WTC11 (cell line): Measurements from ENCODE around the gene ARHGAP4. TPM values are rescaled to one million over a fixed set of nuclear protein-coding genes. Genes with fewer than 3 reads are reported as not detected.
A peak's percentile ranks its signal among the peaks of the same experiment; 100 is the strongest.

Experiments used
- ATAC-seq: fragments of 200-7000 bp; cut with Tn5 transposase; 2 replicates; pipeline ENCODE4 v1.10.0; 2021; ENCODE audit warnings: mild to moderate bottlenecking, moderate library complexity
- CTCF ChIA-PET: fragments of 300-600 bp; sonication (Branson Sonifier 250); formaldehyde crosslinking; loops from one replicate; lab custom pipeline; 2021; ENCODE audit warnings: antibody characterized with exemption; lab: Charles Lee
- POLR2A ChIA-PET: fragments of 350-600 bp; sonication (Branson Sonifier 250); formaldehyde crosslinking; loops from one replicate; lab custom pipeline; 2021; ENCODE audit warnings: antibody characterized with exemption; lab: Charles Lee
- DNase-seq: peaks from one replicate; pipeline ENCODE4 v3.0.0; 2021; ENCODE audit warnings: low spot score
- H3K27ac Mint-ChIP-seq: 2 replicates; pipeline ENCODE4 v1.8.0; 2021; ENCODE audit warnings: mixed read lengths
- H3K27me3 Mint-ChIP-seq: 2 replicates; pipeline ENCODE4 v1.8.0; 2021; ENCODE audit warnings: low read depth, mild to moderate bottlenecking, moderate library complexity, mixed read lengths
- H3K36me3 Mint-ChIP-seq: 2 replicates; pipeline ENCODE4 v1.8.0; 2021; ENCODE audit warnings: mixed read lengths
- H3K4me1 Mint-ChIP-seq: 2 replicates; pipeline ENCODE4 v1.8.0; 2022; ENCODE audit warnings: mixed read lengths
- H3K4me3 Mint-ChIP-seq: 2 replicates; pipeline ENCODE4 v1.8.0; 2021; ENCODE audit warnings: mild to moderate bottlenecking, moderate library complexity, mixed read lengths
- H3K9me3 Mint-ChIP-seq: 2 replicates; pipeline ENCODE4 v1.8.0; 2021; ENCODE audit warnings: mixed read lengths
- CREB1 ChIP-seq: sonication (generic); formaldehyde crosslinking; IDR thresholded peaks from 2 replicates; pipeline ENCODE4 v1.8.0; 2023; ENCODE audit warnings: mild to moderate bottlenecking, missing genetic modification reagents
- ELF4 ChIP-seq: sonication (generic); formaldehyde crosslinking; IDR thresholded peaks from 2 replicates; pipeline ENCODE4 v1.8.1; 2022; ENCODE audit warnings: low read depth, mild to moderate bottlenecking, moderate library complexity, missing genetic modification reagents
- FOXP1 ChIP-seq: sonication (generic); formaldehyde crosslinking; IDR thresholded peaks from 2 replicates; pipeline ENCODE4 v1.8.0; 2022; ENCODE audit warnings: missing genetic modification reagents, mild to moderate bottlenecking, moderate library complexity, borderline replicate concordance
- GTF2I ChIP-seq: fragments of 250-450 bp; sonication (Bioruptor Pico); conservative IDR thresholded peaks from 2 replicates; pipeline ENCODE4 v1.4.0; 2021; ENCODE audit warnings: mild to moderate bottlenecking
- KAT7 ChIP-seq: sonication (generic); formaldehyde crosslinking; IDR thresholded peaks from 2 replicates; pipeline ENCODE4 v1.8.1; 2023; ENCODE audit warnings: missing genetic modification reagents, mild to moderate bottlenecking, borderline replicate concordance
- MXD4 ChIP-seq: fragments of 250-450 bp; sonication (Bioruptor Pico); IDR thresholded peaks from 2 replicates; pipeline ENCODE4 v1.8.0; 2021; ENCODE audit warnings: mild to moderate bottlenecking, moderate library complexity, borderline replicate concordance
- NFATC4 ChIP-seq: fragments of 250-450 bp; sonication (Bioruptor Pico); IDR thresholded peaks from 2 replicates; pipeline ENCODE4 v1.9.0; 2021; ENCODE audit warnings: mild to moderate bottlenecking
- NFE2L1 ChIP-seq: sonication (generic); formaldehyde crosslinking; IDR thresholded peaks from 2 replicates; pipeline ENCODE4 v1.8.1; 2023; ENCODE audit warnings: missing genetic modification reagents
- ZBTB21 ChIP-seq: sonication (generic); formaldehyde crosslinking; IDR thresholded peaks from 2 replicates; pipeline ENCODE4 v1.8.1; 2023; ENCODE audit warnings: mild to moderate bottlenecking, missing genetic modification reagents, borderline replicate concordance
- ZNF121 ChIP-seq: sonication (generic); formaldehyde crosslinking; IDR thresholded peaks from 2 replicates; pipeline ENCODE4 v1.8.0; 2023; ENCODE audit warnings: missing genetic modification reagents
- ZNF232 ChIP-seq: sonication (generic); formaldehyde crosslinking; IDR thresholded peaks from 2 replicates; pipeline ENCODE4 v1.8.0; 2022; ENCODE audit warnings: mild to moderate bottlenecking, missing genetic modification reagents
- total RNA-seq: library from RNA; stranded (reverse); gene quantifications from 3 replicates; pipeline ENCODE4 v1.2.3, GENCODE V29; 2021
- TF ChIP-seq, protein P1 (sequence below): sonication (generic); formaldehyde crosslinking; IDR thresholded peaks from 2 replicates; pipeline ENCODE4 v1.8.0; 2023; ENCODE audit warnings: missing genetic modification reagents, mild to moderate bottlenecking, borderline replicate concordance
- TF ChIP-seq, protein P2 (sequence below): sonication (generic); formaldehyde crosslinking; conservative IDR thresholded peaks from 2 replicates; pipeline ENCODE4 v1.8.1; 2023; ENCODE audit warnings: mild to moderate bottlenecking, low read depth, missing genetic modification reagents, moderate library complexity
- TF ChIP-seq, protein P3 (sequence below): sonication (generic); formaldehyde crosslinking; IDR thresholded peaks from 2 replicates; pipeline ENCODE4 v1.8.1; 2023; ENCODE audit warnings: mild to moderate bottlenecking, missing genetic modification reagents
- TF ChIP-seq, protein P4 (sequence below): sonication (generic); formaldehyde crosslinking; IDR thresholded peaks from 2 replicates; pipeline ENCODE4 v1.8.0; 2023; ENCODE audit warnings: mild to moderate bottlenecking, missing genetic modification reagents
- TF ChIP-seq, protein P5 (sequence below): sonication (generic); formaldehyde crosslinking; IDR thresholded peaks from 2 replicates; pipeline ENCODE4 v1.8.1; 2023; ENCODE audit warnings: mild to moderate bottlenecking, missing genetic modification reagents, moderate library complexity
- TF ChIP-seq, protein P6 (sequence below): sonication (generic); formaldehyde crosslinking; IDR thresholded peaks from 2 replicates; pipeline ENCODE4 v1.8.1; 2023; ENCODE audit warnings: mild to moderate bottlenecking, missing genetic modification reagents, borderline replicate concordance

The ARHGAP4 gene
- total RNA-seq, 1 experiment from 2014 or later: 52.1 TPM

DNA sequence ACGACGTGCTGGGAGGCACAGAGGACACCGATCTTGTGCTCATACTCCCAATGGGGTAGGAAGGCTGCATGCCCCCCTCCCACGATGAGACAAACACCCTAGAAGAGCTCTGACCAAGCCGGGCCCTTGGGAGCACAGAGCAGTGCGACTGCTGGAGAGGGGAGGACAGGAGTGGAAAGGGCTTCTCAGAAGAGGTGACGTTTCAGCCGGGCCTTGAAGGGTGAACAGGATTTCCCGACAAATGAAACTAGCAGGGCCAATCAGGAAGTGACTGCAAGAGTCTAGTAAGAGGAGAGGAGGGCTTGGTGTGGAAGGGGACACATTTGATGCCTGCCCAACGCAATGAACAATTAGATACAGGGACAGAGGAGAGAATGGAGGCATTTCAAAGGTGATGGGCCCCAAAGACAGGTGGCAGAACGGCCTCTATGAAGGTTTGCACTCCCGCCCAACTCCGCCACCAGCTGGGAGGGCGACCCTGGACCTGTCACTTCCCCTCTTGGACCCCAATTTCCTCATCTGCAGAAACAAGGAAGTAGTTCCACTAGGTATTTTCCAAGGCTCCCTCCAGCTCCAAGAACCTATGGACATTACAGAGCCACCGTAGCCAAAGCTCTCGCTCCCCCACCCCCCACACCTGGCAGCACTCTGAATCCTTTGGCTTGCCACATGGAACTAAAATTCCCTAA is 41.6 kb upstream of the ARHGAP4 start (continued):
- TF ChIP-seq, protein P1, sequence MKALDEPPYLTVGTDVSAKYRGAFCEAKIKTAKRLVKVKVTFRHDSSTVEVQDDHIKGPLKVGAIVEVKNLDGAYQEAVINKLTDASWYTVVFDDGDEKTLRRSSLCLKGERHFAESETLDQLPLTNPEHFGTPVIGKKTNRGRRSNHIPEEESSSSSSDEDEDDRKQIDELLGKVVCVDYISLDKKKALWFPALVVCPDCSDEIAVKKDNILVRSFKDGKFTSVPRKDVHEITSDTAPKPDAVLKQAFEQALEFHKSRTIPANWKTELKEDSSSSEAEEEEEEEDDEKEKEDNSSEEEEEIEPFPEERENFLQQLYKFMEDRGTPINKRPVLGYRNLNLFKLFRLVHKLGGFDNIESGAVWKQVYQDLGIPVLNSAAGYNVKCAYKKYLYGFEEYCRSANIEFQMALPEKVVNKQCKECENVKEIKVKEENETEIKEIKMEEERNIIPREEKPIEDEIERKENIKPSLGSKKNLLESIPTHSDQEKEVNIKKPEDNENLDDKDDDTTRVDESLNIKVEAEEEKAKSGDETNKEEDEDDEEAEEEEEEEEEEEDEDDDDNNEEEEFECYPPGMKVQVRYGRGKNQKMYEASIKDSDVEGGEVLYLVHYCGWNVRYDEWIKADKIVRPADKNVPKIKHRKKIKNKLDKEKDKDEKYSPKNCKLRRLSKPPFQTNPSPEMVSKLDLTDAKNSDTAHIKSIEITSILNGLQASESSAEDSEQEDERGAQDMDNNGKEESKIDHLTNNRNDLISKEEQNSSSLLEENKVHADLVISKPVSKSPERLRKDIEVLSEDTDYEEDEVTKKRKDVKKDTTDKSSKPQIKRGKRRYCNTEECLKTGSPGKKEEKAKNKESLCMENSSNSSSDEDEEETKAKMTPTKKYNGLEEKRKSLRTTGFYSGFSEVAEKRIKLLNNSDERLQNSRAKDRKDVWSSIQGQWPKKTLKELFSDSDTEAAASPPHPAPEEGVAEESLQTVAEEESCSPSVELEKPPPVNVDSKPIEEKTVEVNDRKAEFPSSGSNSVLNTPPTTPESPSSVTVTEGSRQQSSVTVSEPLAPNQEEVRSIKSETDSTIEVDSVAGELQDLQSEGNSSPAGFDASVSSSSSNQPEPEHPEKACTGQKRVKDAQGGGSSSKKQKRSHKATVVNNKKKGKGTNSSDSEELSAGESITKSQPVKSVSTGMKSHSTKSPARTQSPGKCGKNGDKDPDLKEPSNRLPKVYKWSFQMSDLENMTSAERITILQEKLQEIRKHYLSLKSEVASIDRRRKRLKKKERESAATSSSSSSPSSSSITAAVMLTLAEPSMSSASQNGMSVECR (CRISPR knock-in tag): no peak

DNA sequence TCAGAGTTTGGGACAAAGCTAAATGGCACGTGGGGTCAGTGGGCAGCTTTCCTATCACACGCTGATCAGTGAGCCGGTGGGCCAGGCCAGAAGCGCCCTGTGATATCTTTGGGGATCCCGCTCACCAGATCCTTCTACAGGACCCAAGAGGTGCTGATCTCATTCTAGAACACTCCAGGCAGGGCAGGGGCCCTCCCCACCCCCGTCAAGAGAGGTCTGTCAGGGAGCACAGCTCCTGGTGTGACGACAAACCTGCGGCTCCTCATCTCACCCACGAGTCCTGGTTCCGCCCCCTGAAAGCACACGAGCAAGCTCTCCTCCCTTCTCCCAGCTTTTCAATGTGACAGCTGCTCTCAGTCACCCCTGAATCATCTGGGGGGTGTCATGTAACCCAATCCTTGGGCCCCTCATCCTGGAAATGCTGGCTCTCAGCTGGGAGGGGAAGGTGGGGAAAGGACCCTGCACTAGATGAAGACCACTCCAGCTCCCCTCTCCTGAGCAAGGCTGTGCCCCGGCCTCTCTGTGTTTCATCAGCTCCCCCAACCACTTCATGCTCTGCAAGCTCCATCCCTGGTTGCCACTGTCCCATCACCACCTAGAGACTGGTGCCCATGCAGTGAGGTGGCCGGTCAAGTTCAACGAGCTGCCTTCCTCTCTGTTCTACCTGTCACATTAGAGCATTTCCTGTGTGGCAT is 40.9 kb upstream of the ARHGAP4 start:
- CTCF ChIA-PET: interaction anchor here (0.6 to 3.7 kb wide), 6 partner anchors 20 to 280 kb away, joined by 3 to 12 read pairs (median 3); no protein-coding TSS in a partner anchor
- Mint-ChIP-seq H3K36me3 (no peaks in the 10 kb centered on the region; the same call in none of the 2 replicates), H3K9me3 (no peaks in the 10 kb centered on the region), H3K4me3 (peak overlapping the region; percentile 100; the same call in 1 of the 2 replicates), H3K4me1 (peaks cover 21% of the 10 kb centered on the region), H3K27me3 (no peaks in the 10 kb centered on the region), H3K27ac (peak overlapping the region; percentile 71)
- ATAC-seq (no peak), DNase-seq (no peak)
- POLR2A ChIA-PET: interaction anchor here (0.5 kb wide), 1 partner anchor 207 kb away, joined by 3 read pairs; no protein-coding TSS in a partner anchor
- TF ChIP-seq ZNF121 (no peak), KAT7 (no peak), FOXP1 (CRISPR knock-in tag) (no peak), ELF4 (CRISPR knock-in tag) (no peak), ZNF232 (CRISPR knock-in tag) (no peak), CREB1 (CRISPR knock-in tag) (no peak), GTF2I (CRISPR knock-in tag) (no peak), NFE2L1 (CRISPR knock-in tag) (no peak), MXD4 (no peak), ZBTB21 (CRISPR knock-in tag) (no peak), NFATC4 (CRISPR knock-in tag) (no peak)
- TF ChIP-seq, protein P2, sequence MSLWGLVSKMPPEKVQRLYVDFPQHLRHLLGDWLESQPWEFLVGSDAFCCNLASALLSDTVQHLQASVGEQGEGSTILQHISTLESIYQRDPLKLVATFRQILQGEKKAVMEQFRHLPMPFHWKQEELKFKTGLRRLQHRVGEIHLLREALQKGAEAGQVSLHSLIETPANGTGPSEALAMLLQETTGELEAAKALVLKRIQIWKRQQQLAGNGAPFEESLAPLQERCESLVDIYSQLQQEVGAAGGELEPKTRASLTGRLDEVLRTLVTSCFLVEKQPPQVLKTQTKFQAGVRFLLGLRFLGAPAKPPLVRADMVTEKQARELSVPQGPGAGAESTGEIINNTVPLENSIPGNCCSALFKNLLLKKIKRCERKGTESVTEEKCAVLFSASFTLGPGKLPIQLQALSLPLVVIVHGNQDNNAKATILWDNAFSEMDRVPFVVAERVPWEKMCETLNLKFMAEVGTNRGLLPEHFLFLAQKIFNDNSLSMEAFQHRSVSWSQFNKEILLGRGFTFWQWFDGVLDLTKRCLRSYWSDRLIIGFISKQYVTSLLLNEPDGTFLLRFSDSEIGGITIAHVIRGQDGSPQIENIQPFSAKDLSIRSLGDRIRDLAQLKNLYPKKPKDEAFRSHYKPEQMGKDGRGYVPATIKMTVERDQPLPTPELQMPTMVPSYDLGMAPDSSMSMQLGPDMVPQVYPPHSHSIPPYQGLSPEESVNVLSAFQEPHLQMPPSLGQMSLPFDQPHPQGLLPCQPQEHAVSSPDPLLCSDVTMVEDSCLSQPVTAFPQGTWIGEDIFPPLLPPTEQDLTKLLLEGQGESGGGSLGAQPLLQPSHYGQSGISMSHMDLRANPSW (CRISPR knock-in tag): no peak
- TF ChIP-seq, protein P3, sequence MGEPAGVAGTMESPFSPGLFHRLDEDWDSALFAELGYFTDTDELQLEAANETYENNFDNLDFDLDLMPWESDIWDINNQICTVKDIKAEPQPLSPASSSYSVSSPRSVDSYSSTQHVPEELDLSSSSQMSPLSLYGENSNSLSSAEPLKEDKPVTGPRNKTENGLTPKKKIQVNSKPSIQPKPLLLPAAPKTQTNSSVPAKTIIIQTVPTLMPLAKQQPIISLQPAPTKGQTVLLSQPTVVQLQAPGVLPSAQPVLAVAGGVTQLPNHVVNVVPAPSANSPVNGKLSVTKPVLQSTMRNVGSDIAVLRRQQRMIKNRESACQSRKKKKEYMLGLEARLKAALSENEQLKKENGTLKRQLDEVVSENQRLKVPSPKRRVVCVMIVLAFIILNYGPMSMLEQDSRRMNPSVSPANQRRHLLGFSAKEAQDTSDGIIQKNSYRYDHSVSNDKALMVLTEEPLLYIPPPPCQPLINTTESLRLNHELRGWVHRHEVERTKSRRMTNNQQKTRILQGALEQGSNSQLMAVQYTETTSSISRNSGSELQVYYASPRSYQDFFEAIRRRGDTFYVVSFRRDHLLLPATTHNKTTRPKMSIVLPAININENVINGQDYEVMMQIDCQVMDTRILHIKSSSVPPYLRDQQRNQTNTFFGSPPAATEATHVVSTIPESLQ (CRISPR knock-in tag): no peak
- TF ChIP-seq, protein P4, sequence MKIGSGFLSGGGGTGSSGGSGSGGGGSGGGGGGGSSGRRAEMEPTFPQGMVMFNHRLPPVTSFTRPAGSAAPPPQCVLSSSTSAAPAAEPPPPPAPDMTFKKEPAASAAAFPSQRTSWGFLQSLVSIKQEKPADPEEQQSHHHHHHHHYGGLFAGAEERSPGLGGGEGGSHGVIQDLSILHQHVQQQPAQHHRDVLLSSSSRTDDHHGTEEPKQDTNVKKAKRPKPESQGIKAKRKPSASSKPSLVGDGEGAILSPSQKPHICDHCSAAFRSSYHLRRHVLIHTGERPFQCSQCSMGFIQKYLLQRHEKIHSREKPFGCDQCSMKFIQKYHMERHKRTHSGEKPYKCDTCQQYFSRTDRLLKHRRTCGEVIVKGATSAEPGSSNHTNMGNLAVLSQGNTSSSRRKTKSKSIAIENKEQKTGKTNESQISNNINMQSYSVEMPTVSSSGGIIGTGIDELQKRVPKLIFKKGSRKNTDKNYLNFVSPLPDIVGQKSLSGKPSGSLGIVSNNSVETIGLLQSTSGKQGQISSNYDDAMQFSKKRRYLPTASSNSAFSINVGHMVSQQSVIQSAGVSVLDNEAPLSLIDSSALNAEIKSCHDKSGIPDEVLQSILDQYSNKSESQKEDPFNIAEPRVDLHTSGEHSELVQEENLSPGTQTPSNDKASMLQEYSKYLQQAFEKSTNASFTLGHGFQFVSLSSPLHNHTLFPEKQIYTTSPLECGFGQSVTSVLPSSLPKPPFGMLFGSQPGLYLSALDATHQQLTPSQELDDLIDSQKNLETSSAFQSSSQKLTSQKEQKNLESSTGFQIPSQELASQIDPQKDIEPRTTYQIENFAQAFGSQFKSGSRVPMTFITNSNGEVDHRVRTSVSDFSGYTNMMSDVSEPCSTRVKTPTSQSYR: no peak
- TF ChIP-seq, protein P5, sequence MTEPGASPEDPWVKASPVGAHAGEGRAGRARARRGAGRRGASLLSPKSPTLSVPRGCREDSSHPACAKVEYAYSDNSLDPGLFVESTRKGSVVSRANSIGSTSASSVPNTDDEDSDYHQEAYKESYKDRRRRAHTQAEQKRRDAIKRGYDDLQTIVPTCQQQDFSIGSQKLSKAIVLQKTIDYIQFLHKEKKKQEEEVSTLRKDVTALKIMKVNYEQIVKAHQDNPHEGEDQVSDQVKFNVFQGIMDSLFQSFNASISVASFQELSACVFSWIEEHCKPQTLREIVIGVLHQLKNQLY: no peak
- TF ChIP-seq, protein P6, sequence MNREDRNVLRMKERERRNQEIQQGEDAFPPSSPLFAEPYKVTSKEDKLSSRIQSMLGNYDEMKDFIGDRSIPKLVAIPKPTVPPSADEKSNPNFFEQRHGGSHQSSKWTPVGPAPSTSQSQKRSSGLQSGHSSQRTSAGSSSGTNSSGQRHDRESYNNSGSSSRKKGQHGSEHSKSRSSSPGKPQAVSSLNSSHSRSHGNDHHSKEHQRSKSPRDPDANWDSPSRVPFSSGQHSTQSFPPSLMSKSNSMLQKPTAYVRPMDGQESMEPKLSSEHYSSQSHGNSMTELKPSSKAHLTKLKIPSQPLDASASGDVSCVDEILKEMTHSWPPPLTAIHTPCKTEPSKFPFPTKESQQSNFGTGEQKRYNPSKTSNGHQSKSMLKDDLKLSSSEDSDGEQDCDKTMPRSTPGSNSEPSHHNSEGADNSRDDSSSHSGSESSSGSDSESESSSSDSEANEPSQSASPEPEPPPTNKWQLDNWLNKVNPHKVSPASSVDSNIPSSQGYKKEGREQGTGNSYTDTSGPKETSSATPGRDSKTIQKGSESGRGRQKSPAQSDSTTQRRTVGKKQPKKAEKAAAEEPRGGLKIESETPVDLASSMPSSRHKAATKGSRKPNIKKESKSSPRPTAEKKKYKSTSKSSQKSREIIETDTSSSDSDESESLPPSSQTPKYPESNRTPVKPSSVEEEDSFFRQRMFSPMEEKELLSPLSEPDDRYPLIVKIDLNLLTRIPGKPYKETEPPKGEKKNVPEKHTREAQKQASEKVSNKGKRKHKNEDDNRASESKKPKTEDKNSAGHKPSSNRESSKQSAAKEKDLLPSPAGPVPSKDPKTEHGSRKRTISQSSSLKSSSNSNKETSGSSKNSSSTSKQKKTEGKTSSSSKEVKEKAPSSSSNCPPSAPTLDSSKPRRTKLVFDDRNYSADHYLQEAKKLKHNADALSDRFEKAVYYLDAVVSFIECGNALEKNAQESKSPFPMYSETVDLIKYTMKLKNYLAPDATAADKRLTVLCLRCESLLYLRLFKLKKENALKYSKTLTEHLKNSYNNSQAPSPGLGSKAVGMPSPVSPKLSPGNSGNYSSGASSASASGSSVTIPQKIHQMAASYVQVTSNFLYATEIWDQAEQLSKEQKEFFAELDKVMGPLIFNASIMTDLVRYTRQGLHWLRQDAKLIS (CRISPR knock-in tag): no peak
